NCI-H748 treated with DMSO at 0.1 percent for 48 hours (cell line): Measurements from ENCODE around the gene GTF2A2.

Experiments used
- DNase-seq: peaks from one replicate; lab custom pipeline; 2025; lab: John Stamatoyannopoulos, UW

The GTF2A2 gene

DNA sequence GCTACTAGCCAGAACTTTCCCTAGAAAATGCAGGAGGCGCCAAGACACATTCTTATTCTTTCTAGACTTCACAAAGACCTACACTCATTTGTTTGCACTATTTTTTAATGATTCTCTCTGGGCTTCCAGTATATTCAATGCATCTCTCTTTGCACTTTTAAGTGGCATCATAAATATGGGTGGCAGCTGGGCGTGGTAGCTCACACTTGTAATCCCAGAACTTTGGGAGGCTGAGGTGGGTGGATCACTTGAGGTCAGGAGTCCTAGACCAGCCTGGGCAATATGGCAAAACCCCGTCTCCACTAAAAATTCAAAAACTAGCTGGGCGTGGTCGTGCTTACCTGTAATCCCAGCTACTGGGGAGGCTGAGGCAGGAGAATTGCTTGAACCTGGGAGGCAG, 51.3 kb downstream of the GTF2A2 start:
- no peak for DNase-seq

DNA sequence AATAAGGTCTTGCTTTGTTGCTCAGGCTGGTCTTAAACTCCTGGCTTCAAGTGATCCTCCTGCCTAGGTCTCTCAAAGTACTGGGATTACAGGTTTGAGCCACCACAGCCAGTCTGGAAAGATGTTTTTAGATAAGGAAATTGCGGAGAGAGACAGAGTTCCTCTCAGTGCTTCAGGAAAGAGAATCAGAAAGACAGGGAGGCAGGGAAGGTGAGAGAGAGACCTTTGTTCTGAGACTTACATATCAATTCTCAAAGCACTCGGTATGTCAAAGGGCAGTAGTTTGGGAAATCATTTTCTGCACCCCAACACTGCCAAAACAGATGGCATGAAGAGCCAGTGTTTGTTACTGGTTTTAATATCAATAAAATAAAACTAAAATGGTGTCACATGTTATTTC, 58.9 kb downstream of the GTF2A2 start:
- no peak for DNase-seq

DNA sequence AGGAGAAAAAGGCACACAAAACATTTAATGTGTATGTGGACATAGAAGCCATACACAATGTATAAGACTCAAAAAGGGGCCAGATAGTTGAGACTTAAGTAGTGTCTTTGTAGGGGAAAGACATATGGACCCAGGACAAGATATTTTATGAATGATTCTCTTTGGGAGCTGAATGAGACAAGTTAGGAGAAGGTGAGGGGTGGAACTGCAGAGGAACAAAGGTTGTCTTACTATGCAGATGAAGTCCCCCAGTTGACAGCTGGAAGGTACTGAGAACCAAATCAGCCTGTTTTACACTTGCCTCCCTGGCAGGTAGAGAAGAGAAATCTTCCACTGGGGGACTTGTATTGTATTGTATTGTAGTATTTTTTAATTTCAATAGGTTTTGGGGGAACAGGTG, 60.7 kb downstream of the GTF2A2 start:
- DNase-seq: no peak

DNA sequence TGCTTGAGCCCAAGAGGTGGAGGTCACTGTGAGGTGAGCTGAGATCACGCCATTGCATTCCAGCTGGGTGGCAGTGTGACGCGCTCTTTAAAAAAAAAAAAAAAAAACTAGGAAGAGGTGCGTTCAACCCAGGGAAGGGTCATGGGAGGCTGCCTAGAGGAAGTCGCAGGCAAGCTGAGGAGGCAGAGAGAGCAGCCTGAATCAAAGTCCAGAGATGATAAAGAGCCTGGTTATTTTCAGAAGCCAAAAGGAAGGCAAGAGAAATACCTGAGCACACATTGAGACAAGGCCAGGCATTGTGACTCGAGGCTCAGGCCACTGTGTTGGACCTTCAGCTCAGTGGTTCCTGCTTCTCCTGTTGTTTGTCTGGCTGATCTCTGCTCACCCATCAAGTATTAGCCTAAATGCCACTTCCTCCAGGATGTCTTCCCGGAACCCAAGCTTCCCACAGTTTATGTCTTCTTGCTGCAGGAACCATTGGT, 61.8 kb downstream of the GTF2A2 start:
- no peak for DNase-seq

DNA sequence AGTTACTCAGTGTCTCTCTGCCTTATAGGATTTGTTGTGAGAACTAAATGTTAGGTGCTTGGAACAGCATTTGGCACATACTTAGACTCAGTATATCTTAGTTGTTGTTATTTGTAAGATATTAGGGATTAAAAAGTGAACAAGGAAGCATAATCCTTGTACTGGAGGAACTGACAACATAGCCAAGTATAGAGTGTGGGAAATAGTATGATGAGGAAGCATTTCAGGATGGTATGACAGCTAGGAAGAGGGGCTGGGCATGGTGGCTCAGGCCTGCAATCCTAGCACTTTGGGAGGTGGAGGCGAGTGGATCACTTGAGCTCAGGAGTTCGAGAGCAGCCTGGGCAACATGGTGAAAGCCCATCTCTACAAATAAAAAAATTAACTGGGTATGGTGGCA, 62.3 kb downstream of the GTF2A2 start:
- DNase-seq: no peak

DNA sequence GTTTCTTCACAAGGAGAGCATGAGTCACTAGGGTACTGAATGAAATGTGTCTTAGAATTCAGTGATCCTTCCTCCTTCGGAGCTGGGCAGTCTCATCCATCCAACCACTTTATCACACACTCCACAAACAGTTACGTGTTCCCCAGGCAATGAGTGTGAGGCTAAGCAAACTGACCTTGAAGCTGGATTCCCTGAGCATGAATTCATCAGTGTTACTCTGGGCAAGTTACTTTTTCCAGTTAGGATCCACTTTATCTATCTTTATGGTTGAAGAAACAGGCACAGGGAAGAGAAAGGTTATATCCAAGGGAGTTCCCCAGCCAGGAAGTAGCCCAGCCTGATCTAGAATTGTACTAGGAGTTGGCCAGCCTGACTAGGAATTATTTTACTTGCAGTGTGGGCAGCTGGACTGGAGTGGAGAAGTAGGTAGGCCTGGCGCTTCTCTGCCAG, 62.8 kb downstream of the GTF2A2 start:
- DNase-seq: no peak

DNA sequence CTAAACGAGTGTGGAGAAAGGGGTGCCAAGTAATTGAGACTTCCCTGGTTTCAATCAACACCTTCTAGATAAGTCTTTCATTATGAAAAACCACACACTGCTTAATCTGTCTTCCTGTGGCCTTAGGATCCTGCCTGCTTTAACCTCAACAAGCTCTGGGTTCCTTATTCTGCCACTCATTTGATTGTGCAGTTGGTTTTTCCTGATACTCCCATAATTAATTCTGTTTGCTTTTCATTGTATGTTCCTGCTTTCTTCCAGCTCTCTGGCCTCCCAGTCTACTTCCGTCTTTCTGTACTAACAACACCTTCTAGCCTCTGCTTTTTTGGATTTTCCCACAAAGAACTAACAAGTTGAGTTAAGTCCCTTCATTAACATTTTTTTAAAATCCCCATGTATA, 66.0 kb downstream of the GTF2A2 start:
- DNase-seq: peak; percentile 7

DNA sequence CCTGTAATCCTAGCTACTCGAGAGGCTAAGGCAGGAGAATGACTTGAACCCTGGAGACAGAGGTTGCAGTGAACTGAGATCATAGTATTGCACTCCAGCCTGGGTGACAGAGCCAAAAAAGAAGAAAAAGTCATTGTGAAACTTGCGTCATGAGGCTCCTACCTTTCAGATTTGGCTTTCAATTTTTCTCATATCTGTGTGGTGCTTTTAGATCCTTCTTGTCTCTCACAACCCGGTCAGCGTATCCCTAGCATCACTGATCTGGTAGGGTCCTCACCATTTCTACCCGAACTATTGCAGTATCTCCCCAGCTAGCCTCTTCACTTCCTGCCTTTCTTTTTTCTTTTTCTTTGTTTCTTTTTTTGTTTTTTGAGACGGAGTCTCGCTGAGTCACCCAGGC, 67.3 kb downstream of the GTF2A2 start:
- DNase-seq: no peak
